ENCODE data around the gene PTPRG.

PTPRG gene

DNA sequence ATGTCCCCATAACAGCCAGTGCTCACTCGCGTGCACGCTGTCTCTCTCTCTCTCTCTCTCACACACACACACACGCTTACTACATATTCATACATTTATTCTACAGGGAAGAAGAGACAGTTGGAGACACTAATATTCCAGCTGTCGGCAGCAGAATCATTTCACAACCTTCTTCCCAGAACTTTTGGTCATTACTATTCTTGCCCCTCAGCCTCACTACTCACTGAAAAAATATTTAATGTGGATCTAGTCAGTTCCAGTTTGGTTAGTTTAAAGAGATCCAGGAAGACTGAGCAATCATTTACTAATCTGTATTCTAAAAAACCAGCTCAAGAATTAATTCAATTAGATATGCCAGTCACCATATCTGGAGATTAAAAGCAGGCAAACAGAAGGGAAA is 394.9 kb downstream of the PTPRG start:
- Mint-ChIP-seq H3K36me3 (ENCODE audit: low read depth) (peaks cover 5% of the 10 kb centered on the region), H3K4me3 (no peak overlapping the region), H3K9me3 (no peaks in the 10 kb centered on the region), H3K4me1 (peaks cover 16% of the 10 kb centered on the region), H3K27ac (no peak overlapping the region), H3K27me3 (ENCODE audit: low read depth, poor library complexity) (peaks cover 3% of the 10 kb centered on the region)
- DNase-seq = no peak
- no peak for TF ChIP-seq CTCF (IDR thresholded peaks at IDR 0.05)

GRCh38 chr3:61957259-61957658 is 395.9 kb downstream of the PTPRG start:
- Mint-ChIP-seq H3K27ac (no peak overlapping the region), H3K4me1 (peaks cover 14% of the 10 kb centered on the region), H3K36me3 (ENCODE audit: low read depth) (peaks cover 5% of the 10 kb centered on the region), H3K27me3 (ENCODE audit: low read depth, poor library complexity) (peaks cover 3% of the 10 kb centered on the region), H3K4me3 (no peak overlapping the region), H3K9me3 (no peaks in the 10 kb centered on the region)
- DNase-seq = no peak
- TF ChIP-seq CTCF (IDR thresholded peaks at IDR 0.05) = no peak

DNA sequence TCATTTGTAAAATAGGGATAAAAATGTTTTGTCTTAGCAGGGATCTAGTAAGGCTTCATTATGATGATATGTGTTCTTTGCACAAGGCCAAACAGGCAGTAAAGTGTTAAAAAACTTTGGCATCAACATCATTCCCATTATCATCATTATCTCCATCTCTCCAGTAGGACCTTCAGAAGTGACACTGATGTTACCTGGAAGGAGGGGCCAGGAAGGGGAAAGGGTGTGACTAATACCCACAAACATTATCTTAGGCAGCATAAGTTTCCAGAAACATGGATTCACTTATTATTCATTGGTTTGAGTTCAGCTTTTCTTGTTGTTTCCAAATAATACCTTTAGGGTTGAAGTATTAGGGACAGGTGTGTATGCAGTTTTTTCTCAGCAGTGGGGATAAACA is 399.6 kb downstream of the PTPRG start:
- H3K4me1 Mint-ChIP-seq = peaks cover 27% of the 10 kb centered on the region
- TF ChIP-seq CTCF (IDR thresholded peaks at IDR 0.05) = no peak
- no peak overlapping the region for H3K27ac Mint-ChIP-seq
- H3K36me3 Mint-ChIP-seq (ENCODE audit: low read depth) = peaks cover 5% of the 10 kb centered on the region
- no peaks in the 10 kb centered on the region for H3K9me3 Mint-ChIP-seq
- no peak for DNase-seq
- peaks cover 6% of the 10 kb centered on the region for H3K27me3 Mint-ChIP-seq (ENCODE audit: low read depth, poor library complexity)
- H3K4me3 Mint-ChIP-seq = no peak overlapping the region

GRCh38 chr3:61961900-61962299 is 400.5 kb downstream of the PTPRG start:
- no peaks in the 10 kb centered on the region for H3K9me3 Mint-ChIP-seq
- no peak for TF ChIP-seq CTCF (IDR thresholded peaks at IDR 0.05)
- peaks cover 6% of the 10 kb centered on the region for H3K27me3 Mint-ChIP-seq (ENCODE audit: low read depth, poor library complexity)
- H3K36me3 Mint-ChIP-seq (ENCODE audit: low read depth) = peaks cover 5% of the 10 kb centered on the region
- no peak overlapping the region for H3K4me3 Mint-ChIP-seq
- DNase-seq = no peak
- H3K4me1 Mint-ChIP-seq = peaks cover 28% of the 10 kb centered on the region
- peak overlapping the region; percentile 58 for H3K27ac Mint-ChIP-seq

- Mint-ChIP-seq H3K4me1 (peaks cover 33% of the 10 kb centered on the region), H3K36me3 (ENCODE audit: low read depth) (peaks cover 5% of the 10 kb centered on the region), H3K9me3 (no peaks in the 10 kb centered on the region), H3K4me3 (no peak overlapping the region), H3K27me3 (ENCODE audit: low read depth, poor library complexity) (peaks cover 3% of the 10 kb centered on the region), H3K27ac (no peak overlapping the region)
- DNase-seq = no peak
- no peak for TF ChIP-seq CTCF (IDR thresholded peaks at IDR 0.05)
Measured at GRCh38 chr3:61964566-61964965, 403.2 kb downstream of the PTPRG start.

- no peak overlapping the region for H3K27ac Mint-ChIP-seq
- peaks cover 3% of the 10 kb centered on the region for H3K27me3 Mint-ChIP-seq (ENCODE audit: low read depth, poor library complexity)
- peaks cover 24% of the 10 kb centered on the region for H3K4me1 Mint-ChIP-seq
- H3K4me3 Mint-ChIP-seq = no peak overlapping the region
- no peak for DNase-seq
- H3K36me3 Mint-ChIP-seq (ENCODE audit: low read depth) = no peaks in the 10 kb centered on the region
- no peak for TF ChIP-seq CTCF (IDR thresholded peaks at IDR 0.05)
- no peaks in the 10 kb centered on the region for H3K9me3 Mint-ChIP-seq
Measured at GRCh38 chr3:61965770-61966131, 404.4 kb downstream of the PTPRG start.

Measured in nephron progenitor cell (in vitro differentiated cells).